Progenitor cell of endocrine pancreas (in vitro differentiated cells): ENCODE measurements around the gene VRTN. TPM values are rescaled to one million over a fixed set of nuclear protein-coding genes. Genes with fewer than 3 reads are reported as not detected.

Source experiments
- DNase-seq: peaks from one replicate; pipeline ENCODE4 v3.0.0; 2021; ENCODE audit warnings: low spot score; ENCODE audit not compliant: unreplicated experiment
- H3K27ac Mint-ChIP-seq: 2 replicates; pipeline ENCODE4 v1.8.0; 2021; ENCODE audit warnings: mild to moderate bottlenecking, moderate library complexity, mixed read lengths
- H3K27me3 Mint-ChIP-seq: 2 replicates; pipeline ENCODE4 v1.8.0; 2021; ENCODE audit warnings: mixed read lengths
- H3K36me3 Mint-ChIP-seq: 2 replicates; pipeline ENCODE4 v1.8.0; 2022; ENCODE audit warnings: mixed read lengths; ENCODE audit not compliant: insufficient read depth
- H3K4me1 Mint-ChIP-seq: 2 replicates; pipeline ENCODE4 v1.8.0; 2021; ENCODE audit warnings: low read depth, mixed read lengths
- H3K4me3 Mint-ChIP-seq: 2 replicates; pipeline ENCODE4 v1.8.0; 2021; ENCODE audit warnings: low read depth, mild to moderate bottlenecking, moderate library complexity, mixed read lengths
- H3K9me3 Mint-ChIP-seq: 2 replicates; pipeline ENCODE4 v1.8.0; 2021; ENCODE audit warnings: low read depth, mixed read lengths
- long read RNA-seq: library from polyadenylated mRNA; unstranded; transcript quantifications from one replicate; pipeline ENCODE4 v2.0.0, GENCODE V29; 2020
- total RNA-seq: library from RNA; stranded (reverse); gene quantifications from 2 replicates; pipeline ENCODE4 v1.2.1, GENCODE V29; 2021
- TF ChIP-seq, protein P1 (sequence below): fragments of 200-600 bp; sonication (generic); IDR thresholded peaks from one replicate; pipeline ENCODE4 v1.5.0; 2021; ENCODE audit warnings: antibody characterized with exemption, mild to moderate bottlenecking; ENCODE audit not compliant: unreplicated experiment

VRTN gene, protein sequence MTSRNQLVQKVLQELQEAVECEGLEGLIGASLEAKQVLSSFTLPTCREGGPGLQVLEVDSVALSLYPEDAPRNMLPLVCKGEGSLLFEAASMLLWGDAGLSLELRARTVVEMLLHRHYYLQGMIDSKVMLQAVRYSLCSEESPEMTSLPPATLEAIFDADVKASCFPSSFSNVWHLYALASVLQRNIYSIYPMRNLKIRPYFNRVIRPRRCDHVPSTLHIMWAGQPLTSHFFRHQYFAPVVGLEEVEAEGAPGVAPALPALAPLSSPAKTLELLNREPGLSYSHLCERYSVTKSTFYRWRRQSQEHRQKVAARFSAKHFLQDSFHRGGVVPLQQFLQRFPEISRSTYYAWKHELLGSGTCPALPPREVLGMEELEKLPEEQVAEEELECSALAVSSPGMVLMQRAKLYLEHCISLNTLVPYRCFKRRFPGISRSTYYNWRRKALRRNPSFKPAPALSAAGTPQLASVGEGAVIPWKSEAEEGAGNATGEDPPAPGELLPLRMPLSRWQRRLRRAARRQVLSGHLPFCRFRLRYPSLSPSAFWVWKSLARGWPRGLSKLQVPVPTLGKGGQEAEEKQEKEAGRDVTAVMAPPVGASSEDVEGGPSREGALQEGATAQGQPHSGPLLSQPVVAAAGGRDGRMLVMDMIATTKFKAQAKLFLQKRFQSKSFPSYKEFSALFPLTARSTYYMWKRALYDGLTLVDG
- 1.2 and 1.5 TPM in 2 replicates for total RNA-seq
- long read RNA-seq, partial matches to known transcripts = 0 of 3 reads
- long read RNA-seq, other reads (novel, unspliced or antisense) = 1 of 3 reads

DNA sequence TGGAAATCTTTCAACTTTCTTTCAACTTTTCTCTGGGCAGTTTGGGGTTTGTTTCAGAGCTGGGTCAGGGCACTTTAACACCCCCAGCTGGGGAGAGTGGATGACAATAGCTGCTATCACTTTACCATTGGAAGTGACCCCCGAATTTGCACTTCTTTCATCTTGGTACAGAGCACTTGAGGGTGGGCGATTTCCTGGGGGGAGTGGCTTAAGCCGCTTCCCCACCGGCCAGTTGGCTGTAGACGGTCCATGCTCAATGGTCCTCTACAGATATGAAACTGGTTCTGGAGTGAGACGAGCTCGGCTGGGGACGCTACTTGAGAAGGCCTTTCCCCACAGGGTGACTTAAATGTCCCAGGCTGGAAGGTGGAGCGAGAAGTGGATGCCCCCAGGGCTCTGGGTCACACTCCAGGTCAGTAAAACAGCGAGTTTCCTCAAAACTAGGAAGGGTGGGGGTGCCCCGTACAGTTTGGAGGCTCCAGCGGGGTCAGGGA is at the start of gene VRTN:
Gene VRTN, plus strand, starts transcription at position 231 of the 494 bp plus-strand sequence. CDS start 8,313 bp downstream, outside the sequence.
- H3K4me3 Mint-ChIP-seq = peak within 1 kb of the TSS; percentile 47
- H3K9me3 Mint-ChIP-seq = no peaks in the 10 kb centered on the region
- H3K27me3 Mint-ChIP-seq = no peaks in the 10 kb centered on the region
- TF ChIP-seq, protein P1, sequence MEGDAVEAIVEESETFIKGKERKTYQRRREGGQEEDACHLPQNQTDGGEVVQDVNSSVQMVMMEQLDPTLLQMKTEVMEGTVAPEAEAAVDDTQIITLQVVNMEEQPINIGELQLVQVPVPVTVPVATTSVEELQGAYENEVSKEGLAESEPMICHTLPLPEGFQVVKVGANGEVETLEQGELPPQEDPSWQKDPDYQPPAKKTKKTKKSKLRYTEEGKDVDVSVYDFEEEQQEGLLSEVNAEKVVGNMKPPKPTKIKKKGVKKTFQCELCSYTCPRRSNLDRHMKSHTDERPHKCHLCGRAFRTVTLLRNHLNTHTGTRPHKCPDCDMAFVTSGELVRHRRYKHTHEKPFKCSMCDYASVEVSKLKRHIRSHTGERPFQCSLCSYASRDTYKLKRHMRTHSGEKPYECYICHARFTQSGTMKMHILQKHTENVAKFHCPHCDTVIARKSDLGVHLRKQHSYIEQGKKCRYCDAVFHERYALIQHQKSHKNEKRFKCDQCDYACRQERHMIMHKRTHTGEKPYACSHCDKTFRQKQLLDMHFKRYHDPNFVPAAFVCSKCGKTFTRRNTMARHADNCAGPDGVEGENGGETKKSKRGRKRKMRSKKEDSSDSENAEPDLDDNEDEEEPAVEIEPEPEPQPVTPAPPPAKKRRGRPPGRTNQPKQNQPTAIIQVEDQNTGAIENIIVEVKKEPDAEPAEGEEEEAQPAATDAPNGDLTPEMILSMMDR = no peak
- no peak within 1 kb of the TSS for H3K27ac Mint-ChIP-seq
- peaks cover 26% of the 10 kb centered on the region for H3K4me1 Mint-ChIP-seq
- DNase-seq = no peak
- H3K36me3 Mint-ChIP-seq = no peaks in the 10 kb centered on the region

DNA sequence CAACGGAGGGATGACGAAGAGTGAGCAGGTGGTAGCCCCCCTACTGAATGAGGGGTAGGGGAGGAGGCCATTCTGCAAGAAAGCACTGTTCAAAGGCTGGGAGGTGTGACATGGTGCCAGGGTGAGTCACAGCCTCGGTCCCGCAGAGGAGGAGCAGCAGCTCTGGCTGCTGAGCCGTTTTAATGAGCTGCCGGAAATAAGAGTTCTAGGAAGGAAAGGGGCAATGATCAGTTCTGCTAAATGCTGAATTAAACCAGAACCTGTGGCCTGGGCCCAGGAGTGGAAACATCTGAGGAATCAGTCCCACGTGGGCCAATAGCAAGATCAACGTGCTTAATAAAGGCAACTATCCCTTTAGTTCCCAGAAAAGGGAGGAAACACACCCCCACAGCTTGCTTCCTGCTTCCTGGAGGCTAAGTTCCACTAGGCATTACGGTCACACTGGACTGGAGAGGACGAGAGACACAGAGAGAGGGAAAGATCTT is 49.2 kb upstream of the VRTN start:
- no peak for DNase-seq
- TF ChIP-seq, protein P1 = no peak
- H3K27me3 Mint-ChIP-seq = no peaks in the 10 kb centered on the region
- peaks cover 13% of the 10 kb centered on the region for H3K4me1 Mint-ChIP-seq
- no peak overlapping the region for H3K27ac Mint-ChIP-seq
- peaks cover 13% of the 10 kb centered on the region for H3K36me3 Mint-ChIP-seq
- H3K4me3 Mint-ChIP-seq = peak overlapping the region; percentile 7
- H3K9me3 Mint-ChIP-seq = no peaks in the 10 kb centered on the region

DNA sequence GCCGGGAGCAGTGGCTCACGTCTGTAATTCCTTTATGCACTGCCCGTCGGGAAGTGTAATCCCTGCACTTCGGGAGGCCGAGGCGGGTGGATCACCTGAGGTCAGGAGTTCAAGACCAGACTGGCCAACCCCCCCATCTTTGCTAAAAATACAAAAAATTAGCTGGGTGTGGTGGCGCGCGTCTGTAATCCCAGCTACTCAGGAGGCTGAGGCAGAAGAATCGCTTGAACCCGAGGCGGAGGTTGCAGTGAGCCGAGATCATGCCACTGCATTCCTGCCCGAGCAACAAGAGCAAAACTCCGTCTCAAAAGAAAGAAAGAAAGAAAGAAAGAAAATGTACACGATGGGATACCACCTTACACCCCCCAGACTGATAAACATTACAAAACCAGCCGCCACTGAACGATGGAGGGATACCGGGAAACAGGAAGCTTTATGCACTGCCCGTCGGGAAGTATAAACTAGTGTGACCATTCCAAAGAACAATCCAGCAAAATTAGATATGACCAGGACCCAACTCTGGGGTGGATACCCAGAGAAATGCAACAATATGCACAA is 46.6 kb upstream of the VRTN start:
- Mint-ChIP-seq H3K4me3 (peak overlapping the region; percentile 98), H3K27me3 (no peaks in the 10 kb centered on the region), H3K36me3 (peaks cover 11% of the 10 kb centered on the region), H3K9me3 (no peaks in the 10 kb centered on the region), H3K27ac (peak overlapping the region; percentile 97), H3K4me1 (peaks cover 13% of the 10 kb centered on the region)
- no peak for DNase-seq
- TF ChIP-seq, protein P1 = no peak

DNA sequence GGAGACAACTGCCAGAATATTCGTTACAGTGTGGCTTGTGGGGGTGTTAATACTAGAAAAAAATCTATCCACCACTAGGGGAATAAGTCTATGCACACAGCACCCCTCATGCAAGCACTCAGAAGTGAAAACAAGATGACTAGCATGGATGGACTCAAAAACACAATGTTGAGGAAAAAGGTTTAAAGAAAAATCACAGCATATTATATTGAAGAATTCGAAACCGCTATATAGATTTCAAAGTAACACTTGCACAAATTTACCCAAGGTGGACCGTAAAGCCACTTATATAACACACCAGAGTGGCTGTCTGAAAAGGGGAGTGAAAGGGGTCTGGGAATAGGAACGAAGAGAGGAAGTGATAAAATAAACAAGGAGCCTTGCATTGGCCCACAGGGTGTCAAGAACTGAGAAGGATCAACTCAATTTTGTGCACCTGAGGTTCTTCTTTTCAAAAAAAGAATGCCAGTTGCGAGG is 46.1 kb upstream of the VRTN start:
- Mint-ChIP-seq H3K27me3 (no peaks in the 10 kb centered on the region), H3K4me3 (peak overlapping the region; percentile 98), H3K27ac (peak overlapping the region; percentile 97), H3K36me3 (peaks cover 10% of the 10 kb centered on the region), H3K4me1 (peaks cover 13% of the 10 kb centered on the region), H3K9me3 (no peaks in the 10 kb centered on the region)
- DNase-seq = no peak
- TF ChIP-seq, protein P1 = peak; percentile 60
